Colonic mucosa (tissue), 4 donors: Measurements from ENCODE around the gene COPB2. TPM values are rescaled to one million over a fixed set of nuclear protein-coding genes. Genes with fewer than 3 reads are reported as not detected.

Source experiments
- DNase-seq: peaks from one replicate; pipeline ENCODE4 v3.0.0-alpha.2; 2020
- H3K27ac ChIP-seq: fragments of 200-600 bp; one replicate; pipeline ENCODE4 v1.8.0; 2021
- H3K27me3 ChIP-seq: fragments of 200-600 bp; one replicate; pipeline ENCODE4 v1.8.0; 2021
- H3K36me3 ChIP-seq: fragments of 200-600 bp; one replicate; pipeline ENCODE4 v1.8.0; 2021
- H3K4me1 ChIP-seq: fragments of 200-600 bp; one replicate; pipeline ENCODE4 v1.8.0; 2021; ENCODE audit warnings: mild to moderate bottlenecking
- H3K4me3 ChIP-seq: fragments of 200-600 bp; one replicate; pipeline ENCODE4 v1.8.0; 2021
- H3K9ac ChIP-seq, 2 donors: one replicate each; pipeline ENCODE4 v1.7.0; 2013; ENCODE audit warnings: control low read depth in 2 of 2, low read depth in 2 of 2, low read length in 2 of 2
- H3K9me3 ChIP-seq: fragments of 200-600 bp; one replicate; pipeline ENCODE4 v1.8.0; 2021
- intact Hi-C: fragments of 100-400 bp; cut with DNase I; formaldehyde crosslinking; loops from one replicate; pipeline ENCODE4 v1.14.1; 2022
- total RNA-seq, 2 donors: library from RNA; stranded (reverse); fragmentation: NEBNext Ultra II Directional in 1 of 2; extraction: Animal tissue kit (Norgen Biotek cat#: 25700) in 1 of 2; gene quantifications; one replicate each; pipeline ENCODE4 v1.2.1, GENCODE V29; 2021
- TF ChIP-seq, protein P1 (sequence below): fragments of 200-600 bp; IDR thresholded peaks from one replicate; pipeline ENCODE4 v1.8.0; 2022; ENCODE audit warnings: antibody characterized with exemption, mild to moderate bottlenecking
- donor health status: healthy.
- donor health status: DM: no; HTN: no; CAD: no.
- donor health status: DM: no; HTN: no; CAD: no.

The COPB2 gene
- total RNA-seq, 2 donors from 2014 or later, result 153 to 162 TPM

DNA sequence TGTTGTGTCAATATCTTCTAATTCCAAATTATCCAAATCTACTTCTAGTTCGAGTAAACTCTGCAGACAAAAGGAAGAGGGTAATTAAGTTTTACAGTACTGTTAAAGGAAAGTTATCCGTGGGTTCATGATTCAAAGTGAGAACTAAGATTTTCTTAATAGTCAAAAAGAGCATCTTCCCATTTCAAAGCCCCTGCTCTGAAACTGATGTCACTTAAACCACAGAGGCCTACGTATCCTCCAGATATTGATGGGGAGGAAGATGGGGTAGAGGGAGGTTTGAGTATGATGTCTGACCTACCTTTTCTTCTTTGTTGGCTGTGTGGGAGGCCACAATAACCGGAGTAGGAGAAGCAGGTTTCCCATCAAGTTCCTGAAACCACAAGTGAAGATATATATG lies 31.5 kb downstream of the COPB2 start:
- no peak overlapping the region for H3K4me3 ChIP-seq
- intact Hi-C loops, result no loop called here
- H3K27me3 ChIP-seq, result no peaks in the 10 kb centered on the region
- no peak for DNase-seq
- H3K27ac ChIP-seq, result no peak overlapping the region
- H3K36me3 ChIP-seq, result peaks cover 27% of the 10 kb centered on the region
- H3K9me3 ChIP-seq, result no peaks in the 10 kb centered on the region
- H3K9ac ChIP-seq, result no peak overlapping the region
- H3K4me1 ChIP-seq, result no peaks in the 10 kb centered on the region
- TF ChIP-seq, protein P1, sequence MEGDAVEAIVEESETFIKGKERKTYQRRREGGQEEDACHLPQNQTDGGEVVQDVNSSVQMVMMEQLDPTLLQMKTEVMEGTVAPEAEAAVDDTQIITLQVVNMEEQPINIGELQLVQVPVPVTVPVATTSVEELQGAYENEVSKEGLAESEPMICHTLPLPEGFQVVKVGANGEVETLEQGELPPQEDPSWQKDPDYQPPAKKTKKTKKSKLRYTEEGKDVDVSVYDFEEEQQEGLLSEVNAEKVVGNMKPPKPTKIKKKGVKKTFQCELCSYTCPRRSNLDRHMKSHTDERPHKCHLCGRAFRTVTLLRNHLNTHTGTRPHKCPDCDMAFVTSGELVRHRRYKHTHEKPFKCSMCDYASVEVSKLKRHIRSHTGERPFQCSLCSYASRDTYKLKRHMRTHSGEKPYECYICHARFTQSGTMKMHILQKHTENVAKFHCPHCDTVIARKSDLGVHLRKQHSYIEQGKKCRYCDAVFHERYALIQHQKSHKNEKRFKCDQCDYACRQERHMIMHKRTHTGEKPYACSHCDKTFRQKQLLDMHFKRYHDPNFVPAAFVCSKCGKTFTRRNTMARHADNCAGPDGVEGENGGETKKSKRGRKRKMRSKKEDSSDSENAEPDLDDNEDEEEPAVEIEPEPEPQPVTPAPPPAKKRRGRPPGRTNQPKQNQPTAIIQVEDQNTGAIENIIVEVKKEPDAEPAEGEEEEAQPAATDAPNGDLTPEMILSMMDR, result no peak

- Histone ChIP-seq H3K36me3 (peaks cover 28% of the 10 kb centered on the region), H3K9ac (no peak overlapping the region), H3K9me3 (no peaks in the 10 kb centered on the region), H3K27me3 (no peaks in the 10 kb centered on the region), H3K4me3 (no peak overlapping the region), H3K27ac (no peak overlapping the region), H3K4me1 (no peaks in the 10 kb centered on the region)
- intact Hi-C loops, result no loop called here
- TF ChIP-seq, protein P1, result no peak
- no peak for DNase-seq
Measured at GRCh38 chr3:139355891-139356290, 33.6 kb downstream of the COPB2 start.

GRCh38 chr3:139355476-139355875 lies 34.0 kb downstream of the COPB2 start:
- H3K27me3 ChIP-seq, result no peaks in the 10 kb centered on the region
- H3K4me3 ChIP-seq, result no peak overlapping the region
- no peak for DNase-seq
- H3K9ac ChIP-seq, result no peak overlapping the region
- H3K36me3 ChIP-seq, result peaks cover 24% of the 10 kb centered on the region
- no peaks in the 10 kb centered on the region for H3K4me1 ChIP-seq
- intact Hi-C loops, result no loop called here
- TF ChIP-seq, protein P1, result no peak
- H3K27ac ChIP-seq, result no peak overlapping the region
- no peaks in the 10 kb centered on the region for H3K9me3 ChIP-seq

DNA sequence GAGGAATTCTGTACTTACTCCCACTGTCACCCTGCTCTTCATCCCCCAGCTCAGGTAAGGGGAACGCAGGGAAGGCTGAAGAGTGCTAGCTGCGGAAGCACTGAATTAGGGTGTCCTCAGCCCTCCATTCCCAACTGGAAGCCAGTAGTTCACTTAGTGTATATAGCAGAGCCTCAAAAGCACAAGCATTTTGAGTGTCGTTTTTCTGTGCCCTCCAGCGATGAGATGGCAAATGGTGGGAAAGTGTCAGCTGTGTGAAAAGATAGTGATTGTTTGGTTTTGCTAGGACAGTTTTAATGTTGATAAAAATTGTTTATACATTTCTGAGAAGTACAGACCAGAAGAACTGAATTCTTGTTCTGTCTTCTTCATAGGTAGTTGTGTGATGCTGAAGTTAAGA lies 34.8 kb downstream of the COPB2 start:
- intact Hi-C loops, result loop anchor here (5.0 kb wide), 1 partner anchor 33 kb away; the partner anchor contains the start of gene COPB2
- Histone ChIP-seq H3K9ac (no peak overlapping the region), H3K4me1 (no peaks in the 10 kb centered on the region), H3K9me3 (no peaks in the 10 kb centered on the region), H3K27me3 (no peaks in the 10 kb centered on the region), H3K4me3 (no peak overlapping the region), H3K36me3 (peaks cover 24% of the 10 kb centered on the region), H3K27ac (no peak overlapping the region)
- TF ChIP-seq, protein P1, result no peak
- DNase-seq, result no peak

DNA sequence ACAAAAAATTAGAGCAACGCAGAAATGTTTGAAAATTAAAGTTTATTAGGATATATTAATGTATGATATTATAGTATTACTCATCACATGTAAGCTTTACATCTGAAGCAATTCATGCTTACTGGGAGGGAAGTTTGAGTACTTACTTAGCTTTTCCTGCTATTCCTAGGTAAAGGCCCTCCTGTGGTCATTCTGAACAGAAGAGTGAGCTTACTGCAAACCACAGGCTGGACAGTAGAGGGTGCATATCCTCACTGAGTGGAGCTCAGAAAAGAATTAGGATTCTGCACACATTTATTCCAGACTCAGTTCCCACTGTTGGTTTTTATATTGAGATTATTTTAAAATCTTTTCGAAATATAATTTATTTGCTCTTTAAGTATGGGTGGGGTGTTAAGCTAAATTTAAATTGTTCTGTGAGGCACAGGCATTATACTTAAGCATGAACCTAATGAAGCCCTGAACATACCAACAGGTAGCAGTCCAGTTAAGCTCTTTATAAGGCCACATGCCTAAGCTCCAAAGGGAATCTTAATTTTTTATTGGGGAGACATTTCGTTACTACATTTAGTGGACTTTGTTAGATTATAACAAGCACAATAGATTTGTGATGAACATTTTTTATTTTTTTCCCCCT lies 35.4 kb downstream of the COPB2 start:
- intact Hi-C loops, result loop anchor here (5.0 kb wide), 1 partner anchor 33 kb away; the partner anchor contains the start of gene COPB2
- no peak overlapping the region for H3K4me3 ChIP-seq
- TF ChIP-seq, protein P1, result peak; percentile 42
- H3K9ac ChIP-seq, result no peak overlapping the region
- H3K27me3 ChIP-seq, result no peaks in the 10 kb centered on the region
- no peak for DNase-seq
- no peaks in the 10 kb centered on the region for H3K9me3 ChIP-seq
- peaks cover 24% of the 10 kb centered on the region for H3K36me3 ChIP-seq
- no peak overlapping the region for H3K27ac ChIP-seq
- no peaks in the 10 kb centered on the region for H3K4me1 ChIP-seq
